Lower leg skin (tissue), 3 donors: ENCODE data around the gene PAX5.

ENCODE experiments used
- CTCF ChIP-seq, 3 donors: fragments of 450-650 bp; IDR thresholded peaks; one replicate each; pipeline ENCODE4 v1.5.1; 2016; ENCODE audit warnings: antibody characterized with exemption in 3 of 3, mild to moderate bottlenecking in 3 of 3, moderate library complexity in 2 of 3
- POLR2A ChIP-seq, 2 donors: fragments of 450-650 bp; IDR thresholded peaks; one replicate each; pipeline ENCODE4 v1.6.1; 2016 to 2017; ENCODE audit warnings: antibody characterized with exemption in 2 of 2, mild to moderate bottlenecking in 1 of 2, moderate library complexity in 1 of 2

DNA sequence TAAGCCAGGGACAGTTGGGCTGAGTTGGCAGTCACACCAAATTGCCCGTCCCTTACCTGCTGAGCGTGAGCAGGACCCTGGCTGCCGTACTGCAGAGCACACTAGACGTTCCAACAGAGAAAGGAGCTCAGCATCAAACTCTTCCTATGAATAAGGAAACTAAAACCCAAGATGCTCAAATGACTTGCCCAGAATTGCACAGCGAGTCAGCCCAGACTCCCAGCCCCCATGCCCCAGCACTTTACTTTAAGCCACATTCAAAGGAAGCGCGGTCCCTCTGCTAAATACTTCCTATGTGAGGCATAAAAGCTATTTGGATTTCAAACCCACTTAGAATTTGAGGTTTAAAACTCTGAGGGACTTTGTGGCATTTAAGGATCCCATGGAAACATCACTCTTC, 23.9 kb downstream of the PAX5 start:
- TF ChIP-seq CTCF (IDR thresholded peaks at IDR 0.05) = no peak
- TF ChIP-seq POLR2A (IDR thresholded peaks at IDR 0.05) = no peak
